C4-2B (cell line): ENCODE results near the gene MTIF2.
"Not testable (repeated sequence)": the region's sequence is repeated elsewhere in the genome, so short reads cannot be mapped to it uniquely, and the experiment has no call there.

Source experiments
- H3K27ac ChIP-seq: fragments of 450-650 bp; 2 replicates; pipeline ENCODE4 v1.5.1; 2017
- CTCF ChIP-seq: fragments of 450-650 bp; conservative IDR thresholded peaks from 2 replicates; pipeline ENCODE4 v1.5.1; 2017; ENCODE audit warnings: mild to moderate bottlenecking
- ZFX ChIP-seq: fragments of 450-650 bp; IDR thresholded peaks from 2 replicates; pipeline ENCODE4 v1.6.1; 2017

Gene MTIF2

GRCh38 chr2:55282110-55282917 is 13.3 kb upstream of the MTIF2 start:
- H3K27ac ChIP-seq: peak overlapping the region; percentile 79
- peak; percentile 24; the same call in 1 of the 2 replicates for TF ChIP-seq ZFX
- TF ChIP-seq CTCF: no peak

DNA sequence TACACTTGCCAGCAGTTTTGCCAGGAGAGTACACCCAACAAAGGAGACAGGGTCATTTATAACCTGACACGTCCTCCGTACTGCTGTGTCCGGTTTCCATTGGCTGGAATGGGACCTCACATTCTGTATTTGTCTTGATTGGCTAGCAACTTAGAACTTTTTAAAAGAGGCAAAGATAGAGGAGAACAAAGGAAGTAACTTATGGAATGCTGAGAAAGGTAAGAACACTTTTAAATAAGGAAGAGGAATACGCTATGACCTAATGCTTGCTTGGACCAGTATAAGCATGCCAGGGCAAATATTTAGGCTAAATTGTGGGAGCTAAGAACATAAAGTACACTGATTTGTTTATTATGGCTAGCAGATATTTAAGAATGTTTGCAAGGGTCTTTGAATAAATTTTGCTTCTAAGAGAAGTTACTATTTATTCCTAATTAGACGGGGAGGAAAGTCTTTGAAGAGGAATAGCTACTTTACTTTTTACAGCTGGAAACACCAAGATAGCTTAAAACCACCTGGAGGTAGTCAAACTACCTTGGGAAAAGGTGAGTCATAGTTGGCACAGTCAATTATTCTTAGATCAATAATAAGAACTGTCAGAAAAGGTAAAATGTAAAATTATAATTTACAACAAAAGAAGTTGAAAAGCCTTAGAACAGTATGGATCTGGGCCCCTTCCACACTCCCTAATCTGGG is 12.0 kb upstream of the MTIF2 start:
- not testable (repeated sequence) for H3K27ac ChIP-seq

DNA sequence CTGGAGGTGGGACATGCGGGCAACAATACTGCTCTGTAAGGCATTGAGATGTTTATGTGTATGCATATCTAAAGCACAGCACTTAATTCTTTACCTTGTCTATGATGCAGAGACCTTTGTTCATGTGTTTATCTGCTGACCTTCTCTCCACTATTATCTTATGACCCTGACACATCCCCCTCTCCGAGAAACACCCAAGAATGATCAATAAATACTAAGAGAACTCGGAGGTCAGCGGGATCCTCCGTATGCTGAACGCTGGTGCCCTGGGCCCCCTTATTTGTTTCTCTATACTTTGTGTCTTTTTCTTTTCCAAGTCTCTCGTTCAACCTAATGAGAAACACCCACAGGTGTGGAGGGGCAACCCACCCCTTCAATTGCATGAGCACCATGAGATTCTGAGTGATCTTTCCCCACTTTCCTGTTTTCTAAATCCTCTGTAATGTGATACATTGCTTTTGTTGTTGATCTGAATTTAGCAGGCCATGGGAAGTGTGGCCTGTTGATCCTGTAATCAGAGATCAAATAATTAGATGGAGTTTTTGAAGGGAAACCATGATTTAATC is 10.9 kb upstream of the MTIF2 start:
- H3K27ac ChIP-seq: not testable (repeated sequence)

DNA sequence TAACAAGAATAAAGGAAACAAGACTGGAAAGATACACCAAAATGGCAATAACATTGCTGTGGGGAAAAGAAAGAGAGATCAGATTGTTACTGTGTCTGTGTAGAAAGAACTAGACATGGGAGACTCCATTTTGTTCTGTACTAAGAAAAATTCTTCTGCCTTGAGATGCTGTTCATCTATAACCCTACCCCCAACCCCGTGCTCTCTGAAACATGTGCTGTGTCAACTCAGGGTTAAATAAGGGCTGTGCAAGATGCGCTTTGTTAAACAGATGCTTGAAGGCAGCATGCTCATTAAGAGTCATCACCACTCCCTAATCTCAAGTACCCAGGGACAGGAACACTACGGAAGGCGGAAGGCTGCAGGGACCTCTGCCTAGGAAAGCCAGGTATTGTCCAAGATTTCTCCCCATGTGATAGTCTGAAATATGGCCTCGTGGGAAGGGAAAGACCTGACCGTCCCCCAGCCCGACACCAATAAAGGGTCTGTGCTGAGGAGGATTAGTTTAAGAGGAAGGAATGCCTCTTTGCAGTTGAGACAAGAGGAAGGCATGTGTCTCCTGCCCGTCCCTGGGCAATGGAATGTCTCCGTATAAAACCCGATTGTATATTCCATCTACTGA is 10.3 kb upstream of the MTIF2 start:
- not testable (repeated sequence) for H3K27ac ChIP-seq

DNA sequence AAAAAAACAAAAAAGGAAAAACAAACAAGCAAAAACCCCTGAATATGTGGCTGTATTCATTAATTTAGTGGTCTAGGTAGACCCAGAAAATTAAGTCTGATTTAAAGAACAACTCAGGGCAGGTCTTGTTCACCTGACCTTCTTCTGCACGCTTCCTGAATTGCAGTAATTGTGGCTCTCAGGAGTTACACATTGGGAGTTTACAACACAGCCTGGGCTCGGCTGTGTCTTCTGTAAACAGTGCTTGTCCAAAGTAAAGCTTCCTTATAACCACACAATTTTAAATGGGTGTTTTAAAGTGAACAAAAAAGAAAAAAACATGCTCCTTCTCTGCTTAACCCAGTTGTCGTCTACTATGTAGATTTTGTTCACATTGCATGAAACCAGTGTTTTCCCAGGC is 8.3 kb upstream of the MTIF2 start:
- H3K27ac ChIP-seq: no peak overlapping the region
- TF ChIP-seq ZFX: no peak
- TF ChIP-seq CTCF: no peak

DNA sequence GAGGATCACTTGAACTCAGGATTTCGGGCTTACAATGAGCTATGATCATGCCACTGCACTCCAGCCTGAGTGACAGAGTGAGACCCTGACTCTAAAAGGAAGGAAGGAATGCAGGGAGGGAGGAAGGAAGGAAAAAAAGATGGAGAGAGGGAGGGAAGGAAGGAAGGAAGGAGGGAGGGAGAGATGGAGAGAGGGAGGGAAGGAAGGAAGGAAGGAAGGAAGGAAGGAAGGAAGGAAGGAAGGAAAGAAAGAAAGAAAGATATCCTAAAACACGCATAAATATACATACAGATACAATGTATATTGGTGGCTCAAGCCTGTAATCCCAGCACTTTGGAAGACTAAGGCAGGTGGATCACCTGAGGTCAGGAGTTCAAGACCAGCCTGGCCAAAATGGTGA is 5.3 kb upstream of the MTIF2 start:
- not testable (repeated sequence) for H3K27ac ChIP-seq

GRCh38 chr2:55269645-55269990 is 587 bp upstream of the MTIF2 start:
- peak overlapping the region; percentile 87 for H3K27ac ChIP-seq

GRCh38 chr2:55268288-55268906 is 634 bp downstream of the MTIF2 start:
- peak overlapping the region; percentile 87 for H3K27ac ChIP-seq
- no peak for TF ChIP-seq ZFX
- no peak for TF ChIP-seq CTCF

More at GRCh38 chr2:55269645-55269990, 587 bp upstream of the MTIF2 start:
- TF ChIP-seq ZFX: no peak
- TF ChIP-seq CTCF: no peak

DNA sequence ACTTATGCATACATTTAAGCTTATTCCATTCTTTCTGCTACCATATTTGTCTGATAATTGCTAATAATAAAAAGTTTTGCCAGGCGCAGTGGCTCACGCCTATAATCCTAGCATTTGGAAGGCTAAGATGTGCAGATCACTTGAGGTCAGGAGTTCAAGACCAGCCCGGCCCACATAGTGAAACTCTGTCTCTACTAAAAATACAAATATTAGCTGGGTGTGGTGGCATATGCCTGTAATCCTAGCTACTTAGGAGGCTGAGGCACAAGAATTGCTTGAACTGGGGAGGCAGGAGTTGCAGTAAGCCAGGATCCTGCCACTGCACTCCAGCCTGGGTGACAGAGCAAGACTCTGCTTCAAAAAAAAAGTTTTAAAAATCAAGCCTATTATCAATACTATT is 9.4 kb downstream of the MTIF2 start:
- H3K27ac ChIP-seq: not testable (repeated sequence)

DNA sequence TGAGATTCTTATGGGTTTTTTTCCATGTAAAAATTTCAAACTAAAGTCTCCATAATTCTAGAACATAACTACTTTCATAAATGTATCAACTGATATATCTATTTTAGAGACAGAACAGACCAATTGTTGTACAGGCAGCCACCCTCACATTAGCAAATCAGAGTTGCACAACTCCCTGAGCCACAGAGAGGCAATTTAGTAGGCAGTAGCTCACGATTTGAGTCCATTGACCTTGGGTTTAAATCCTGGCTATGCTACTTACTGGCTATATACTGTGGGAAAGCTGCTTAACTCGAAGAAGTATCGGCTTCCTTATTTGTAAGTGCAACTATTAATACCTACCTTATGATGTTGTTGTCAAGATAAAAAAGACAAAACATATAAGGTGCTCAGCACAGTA is 16.2 kb downstream of the MTIF2 start:
- H3K27ac ChIP-seq: no peak overlapping the region
- TF ChIP-seq ZFX (no peak), CTCF (no peak)
